ENCODE results near the gene MXD4. TPM values are rescaled to one million over a fixed set of nuclear protein-coding genes. Genes with fewer than 3 reads are reported as not detected.

Gene MXD4
- 47.4 and 77.3 TPM in 2 replicates for total RNA-seq

GRCh38 chr4:2261853-2262144 is at the start of gene MXD4:
MXD4 (minus strand) TSS chr4:2262109; CDS start chr4:2261980, 129 bp downstream.

GRCh38 chr4:2241410-2242353 is 20.2 kb downstream of the MXD4 start, which contains the start of the genes HAUS3 and POLN:
HAUS3 (minus strand) TSS chr4:2242121; CDS start chr4:2240946, 1,175 bp downstream.
POLN (minus strand) TSS chr4:2242121; CDS start chr4:2229231, 12,890 bp downstream.

Other genes with a start within 250 kb of the MXD4 start
- not detected in 2 replicates for gene NAT8L, start 202.8 kb downstream of the MXD4 start, total RNA-seq
- gene HAUS3, start 20.0 kb downstream of the MXD4 start, total RNA-seq, result 9.1 and 27.4 TPM in 2 replicates
- 0.65 and 0.96 TPM in 2 replicates for gene POLN, start 20.0 kb downstream of the MXD4 start, total RNA-seq
- gene ZFYVE28, start 156.5 kb upstream of the MXD4 start, total RNA-seq, result 5.6 and 8.0 TPM in 2 replicates
- gene CFAP99, start 156.8 kb upstream of the MXD4 start, total RNA-seq, result not detected in 2 replicates
- 40.2 and 52.6 TPM in 2 replicates for gene RNF4, start 207.0 kb upstream of the MXD4 start, total RNA-seq